ENCODE results near the gene IP6K3.

IP6K3 gene

GRCh38 chr6:33708516-33709204 is 38.0 kb downstream of the IP6K3 start:
- Mint-ChIP-seq H3K9me3 (no peaks in the 10 kb centered on the region), H3K4me3 (no peak overlapping the region), H3K4me1 (peaks cover 46% of the 10 kb centered on the region), H3K27me3 (no peaks in the 10 kb centered on the region), H3K27ac (no peak overlapping the region), H3K36me3 (ENCODE audit: low read depth) (peaks cover 44% of the 10 kb centered on the region)
- no peak for ATAC-seq
- DNase-seq = no peak

DNA sequence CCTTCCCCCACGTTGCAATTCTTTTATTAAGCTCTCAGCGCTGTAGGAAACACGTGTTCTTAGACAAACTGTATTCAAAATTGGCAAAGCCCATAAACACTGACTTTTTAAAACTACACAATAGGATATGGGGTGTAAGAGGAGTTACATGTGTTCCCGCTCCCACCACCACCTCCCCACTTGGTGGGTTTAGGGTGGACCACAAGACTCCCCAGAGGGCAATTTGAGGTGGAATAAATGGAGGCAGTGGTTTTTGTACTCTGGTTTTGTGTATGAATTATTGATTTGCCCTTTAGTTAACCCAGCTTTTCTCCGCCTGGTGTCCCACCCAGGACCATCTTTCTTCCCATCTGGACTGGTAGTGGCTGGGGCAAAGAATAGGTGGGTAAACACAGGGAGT is 38.9 kb downstream of the IP6K3 start:
- ATAC-seq = no peak
- DNase-seq = no peak
- Mint-ChIP-seq H3K4me3 (no peak overlapping the region), H3K27me3 (no peaks in the 10 kb centered on the region), H3K36me3 (ENCODE audit: low read depth) (peaks cover 48% of the 10 kb centered on the region), H3K27ac (no peak overlapping the region), H3K9me3 (no peaks in the 10 kb centered on the region), H3K4me1 (peaks cover 46% of the 10 kb centered on the region)

DNA sequence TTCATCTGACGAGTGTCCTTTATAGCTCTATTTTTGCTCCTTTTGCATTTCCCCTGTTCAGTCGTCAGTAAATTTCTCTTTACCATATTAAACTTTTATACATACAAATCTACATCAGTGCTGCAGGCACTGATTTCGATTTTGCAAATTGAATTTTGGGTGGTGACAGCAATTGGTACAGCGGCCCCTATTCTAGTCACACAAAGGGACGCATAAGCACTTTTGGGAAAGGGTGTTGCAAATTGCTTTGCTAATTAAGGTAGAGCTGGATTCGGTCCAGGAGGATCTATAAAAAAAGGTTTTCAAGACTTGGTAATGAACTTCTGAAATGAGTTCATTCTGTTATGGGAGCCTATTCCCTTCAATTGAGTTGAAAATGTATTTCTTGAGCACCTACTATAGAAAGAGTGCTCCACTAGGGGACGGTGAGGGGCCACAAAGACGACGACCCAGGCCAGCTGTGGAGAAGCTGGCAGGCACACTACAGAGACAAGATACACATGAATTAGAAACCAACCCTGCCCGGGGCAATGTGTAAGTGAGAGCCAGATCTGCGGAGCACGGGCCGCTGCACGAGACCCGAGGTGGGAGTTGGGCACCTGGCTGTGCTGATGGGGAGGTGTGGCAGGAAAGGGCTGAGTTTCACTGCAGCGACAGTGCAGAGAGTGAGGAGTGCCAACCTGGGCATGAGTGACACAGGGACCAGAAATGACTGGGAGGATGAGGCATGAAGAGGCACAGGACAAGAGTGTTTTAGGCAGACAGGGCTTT is 40.6 kb downstream of the IP6K3 start:
- peaks cover 50% of the 10 kb centered on the region for H3K36me3 Mint-ChIP-seq (ENCODE audit: low read depth)
- no peak overlapping the region for H3K4me3 Mint-ChIP-seq
- no peaks in the 10 kb centered on the region for H3K27me3 Mint-ChIP-seq
- H3K27ac Mint-ChIP-seq = no peak overlapping the region
- H3K9me3 Mint-ChIP-seq = no peaks in the 10 kb centered on the region
- ATAC-seq (no peak), DNase-seq (no peak)
- peaks cover 41% of the 10 kb centered on the region for H3K4me1 Mint-ChIP-seq

- DNase-seq (no peak), ATAC-seq (no peak)
- Mint-ChIP-seq H3K27me3 (no peaks in the 10 kb centered on the region), H3K36me3 (ENCODE audit: low read depth) (peaks cover 46% of the 10 kb centered on the region), H3K4me3 (no peak overlapping the region), H3K27ac (no peak overlapping the region), H3K9me3 (no peaks in the 10 kb centered on the region), H3K4me1 (peaks cover 37% of the 10 kb centered on the region)
These were observed 41.3 kb downstream of the IP6K3 start for GRCh38 chr6:33705268-33705885.

DNA sequence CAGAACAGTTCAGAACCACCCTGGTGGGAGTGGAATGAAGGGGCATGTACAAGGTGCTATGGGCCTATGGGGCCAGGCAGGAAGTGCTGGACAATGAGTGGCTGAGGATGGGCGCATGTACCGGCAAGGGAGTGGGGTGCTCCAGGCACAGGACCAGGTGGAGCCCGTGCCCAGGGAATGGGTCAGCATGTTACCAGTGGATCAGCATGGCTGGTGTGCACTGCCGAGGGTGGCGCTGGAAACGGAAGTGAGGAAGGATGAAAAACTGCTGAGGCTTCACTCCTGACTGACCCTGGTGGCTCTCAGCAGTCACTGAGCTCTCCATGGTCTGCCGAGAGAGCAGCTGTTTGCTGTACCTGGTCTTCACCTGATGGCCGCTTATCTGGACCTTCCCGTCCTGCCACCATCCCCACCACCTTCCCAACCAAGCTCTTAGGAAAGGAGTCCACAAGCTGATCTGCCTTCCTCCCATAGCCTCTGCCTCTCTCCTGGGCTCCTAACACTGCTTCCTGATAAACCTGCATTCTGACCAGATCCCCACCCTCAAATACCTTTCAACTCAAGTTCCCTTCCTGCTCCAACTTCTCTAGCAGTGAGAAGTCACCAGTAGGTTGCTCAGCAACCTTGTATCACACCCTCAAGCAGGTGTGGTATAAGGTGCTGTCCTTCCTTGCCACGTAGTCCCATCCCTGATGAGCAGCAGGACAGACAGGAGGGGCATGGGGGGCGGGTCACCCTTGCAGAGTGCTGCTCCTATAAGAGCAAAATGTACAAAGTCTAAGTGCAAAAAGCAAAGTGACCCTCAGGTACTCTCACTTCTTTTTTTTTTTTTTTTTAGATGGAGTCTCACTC is 42.3 kb downstream of the IP6K3 start:
- H3K4me1 Mint-ChIP-seq = peaks cover 33% of the 10 kb centered on the region
- H3K9me3 Mint-ChIP-seq = no peaks in the 10 kb centered on the region
- no peaks in the 10 kb centered on the region for H3K27me3 Mint-ChIP-seq
- H3K36me3 Mint-ChIP-seq (ENCODE audit: low read depth) = peaks cover 41% of the 10 kb centered on the region
- no peak for ATAC-seq
- no peak for DNase-seq
- no peak overlapping the region for H3K4me3 Mint-ChIP-seq
- no peak overlapping the region for H3K27ac Mint-ChIP-seq

DNA sequence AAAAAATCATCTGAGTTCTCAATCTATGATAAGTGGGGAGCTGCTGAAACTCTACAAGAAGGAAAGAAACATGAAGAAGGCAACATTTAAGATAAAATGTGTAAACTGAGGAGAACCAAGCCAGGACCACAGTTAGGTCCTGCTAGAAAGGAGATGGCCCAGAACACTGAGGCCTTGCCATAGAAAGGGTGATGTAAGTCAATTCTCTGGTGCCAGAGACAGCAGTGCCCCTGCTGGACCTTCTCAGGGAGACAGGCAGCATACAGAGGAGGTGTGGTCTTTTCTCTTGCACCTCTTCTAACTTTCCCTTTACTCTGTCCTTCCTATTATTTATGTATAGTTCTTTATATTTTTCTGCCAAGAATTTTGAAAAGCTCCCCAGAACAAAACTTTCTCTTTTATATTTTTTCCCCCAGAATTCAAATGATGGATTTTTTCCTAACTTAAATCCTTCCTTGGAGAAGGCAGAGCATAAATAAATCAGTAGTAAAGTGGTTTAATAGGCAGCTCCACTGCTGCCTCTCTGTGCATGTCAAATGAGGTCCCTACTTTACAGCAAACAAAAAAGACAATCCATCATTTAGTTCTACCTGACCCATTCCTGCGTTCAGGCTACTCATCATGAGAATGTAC is 44.2 kb downstream of the IP6K3 start:
- Mint-ChIP-seq H3K4me1 (peaks cover 25% of the 10 kb centered on the region), H3K27ac (no peak overlapping the region), H3K36me3 (ENCODE audit: low read depth) (peaks cover 32% of the 10 kb centered on the region), H3K27me3 (no peaks in the 10 kb centered on the region), H3K9me3 (no peaks in the 10 kb centered on the region), H3K4me3 (no peak overlapping the region)
- peak; percentile 71 for ATAC-seq
- no peak for DNase-seq

DNA sequence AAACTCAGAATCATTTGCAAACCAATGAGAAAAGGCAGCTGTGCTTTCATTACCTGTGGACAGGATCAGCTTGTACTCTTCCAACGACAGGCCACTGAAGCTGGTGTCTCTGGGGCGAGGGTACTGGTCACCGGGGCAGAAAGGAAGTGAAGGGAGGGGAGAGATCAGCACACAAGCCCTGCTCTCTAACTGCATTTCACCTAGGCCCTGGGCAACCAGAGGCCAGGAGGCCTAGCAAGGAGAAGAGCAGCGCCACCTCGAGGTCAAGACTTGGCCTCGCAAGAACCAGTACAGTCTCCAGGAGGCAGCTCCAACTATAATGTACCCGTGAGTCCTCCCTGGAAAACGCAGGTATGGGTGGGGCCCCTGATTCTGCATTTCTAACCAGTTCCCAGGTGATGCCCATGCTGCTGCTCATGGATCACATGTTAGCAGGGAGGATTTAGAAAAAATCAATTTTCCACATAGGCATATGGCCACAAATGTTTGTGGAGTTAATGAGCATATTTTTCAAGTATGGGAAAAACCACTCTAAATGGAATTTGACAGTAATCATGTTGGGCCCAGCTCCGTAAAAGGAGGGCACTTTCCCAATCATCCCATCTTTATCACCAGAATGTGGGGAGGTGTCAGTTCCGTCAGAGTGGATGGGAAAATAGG is 46.2 kb downstream of the IP6K3 start:
- peak overlapping the region; percentile 36 for H3K27ac Mint-ChIP-seq
- peak; percentile 69 for DNase-seq
- H3K4me3 Mint-ChIP-seq = no peak overlapping the region
- no peaks in the 10 kb centered on the region for H3K9me3 Mint-ChIP-seq
- ATAC-seq = peak; percentile 71
- H3K27me3 Mint-ChIP-seq = no peaks in the 10 kb centered on the region
- H3K36me3 Mint-ChIP-seq (ENCODE audit: low read depth) = peaks cover 40% of the 10 kb centered on the region
- peaks cover 43% of the 10 kb centered on the region for H3K4me1 Mint-ChIP-seq

- H3K4me1 Mint-ChIP-seq = peaks cover 50% of the 10 kb centered on the region
- no peak overlapping the region for H3K4me3 Mint-ChIP-seq
- ATAC-seq (no peak), DNase-seq (no peak)
- H3K9me3 Mint-ChIP-seq = no peaks in the 10 kb centered on the region
- H3K36me3 Mint-ChIP-seq (ENCODE audit: low read depth) = peaks cover 39% of the 10 kb centered on the region
- H3K27me3 Mint-ChIP-seq = no peaks in the 10 kb centered on the region
- peak overlapping the region; percentile 36 for H3K27ac Mint-ChIP-seq
These were observed 47.0 kb downstream of the IP6K3 start for GRCh38 chr6:33699739-33700138.

GRCh38 chr6:33699131-33699530 is 47.6 kb downstream of the IP6K3 start:
- no peak overlapping the region for H3K27ac Mint-ChIP-seq
- no peaks in the 10 kb centered on the region for H3K9me3 Mint-ChIP-seq
- H3K27me3 Mint-ChIP-seq = no peaks in the 10 kb centered on the region
- DNase-seq (no peak), ATAC-seq (no peak)
- peaks cover 38% of the 10 kb centered on the region for H3K36me3 Mint-ChIP-seq (ENCODE audit: low read depth)
- no peak overlapping the region for H3K4me3 Mint-ChIP-seq
- peaks cover 56% of the 10 kb centered on the region for H3K4me1 Mint-ChIP-seq

DNA sequence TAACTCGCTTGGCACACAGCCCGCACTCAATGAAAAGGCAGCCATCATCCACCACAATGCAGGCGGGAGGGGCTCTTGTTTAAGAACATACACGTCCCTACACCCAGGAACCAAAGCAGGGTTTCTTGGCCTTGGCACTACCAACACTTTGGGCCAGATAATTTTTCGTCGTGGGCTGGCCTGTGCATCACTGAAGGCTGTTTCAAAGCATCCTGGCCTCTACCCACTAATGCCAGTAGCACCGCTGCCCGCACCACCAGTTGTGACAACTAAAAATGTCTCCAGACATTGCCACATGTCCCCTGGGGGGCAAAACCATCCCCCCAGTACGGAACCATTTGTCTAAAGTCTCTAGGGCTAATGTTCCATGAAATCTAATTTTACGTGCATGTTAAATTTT is 48.2 kb downstream of the IP6K3 start:
- no peak for ATAC-seq
- no peak for DNase-seq
- Mint-ChIP-seq H3K4me1 (peaks cover 63% of the 10 kb centered on the region), H3K36me3 (ENCODE audit: low read depth) (peaks cover 36% of the 10 kb centered on the region), H3K27ac (peak overlapping the region; percentile 62), H3K27me3 (no peaks in the 10 kb centered on the region), H3K4me3 (no peak overlapping the region), H3K9me3 (no peaks in the 10 kb centered on the region)

DNA sequence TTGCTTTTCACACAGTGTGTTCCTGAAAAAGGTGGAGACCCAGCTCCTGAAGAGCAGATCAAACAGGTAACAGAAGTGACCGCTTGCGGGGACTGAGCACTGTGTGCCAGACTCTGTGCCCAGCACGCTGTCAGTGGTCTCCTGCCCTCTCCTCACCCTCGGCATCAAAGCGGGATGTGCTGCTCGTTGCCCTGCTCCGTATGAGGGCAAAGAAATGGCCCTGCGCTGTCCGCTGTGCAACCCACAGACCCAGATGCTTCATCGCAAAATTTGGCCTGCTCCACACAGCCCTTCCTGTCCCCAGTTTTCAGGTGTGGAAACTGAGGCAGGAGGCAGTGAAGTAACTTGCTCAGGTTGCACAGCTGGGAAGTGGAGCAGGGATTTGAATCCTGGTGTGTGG is 48.9 kb downstream of the IP6K3 start:
- no peak overlapping the region for H3K4me3 Mint-ChIP-seq
- ATAC-seq (no peak), DNase-seq (no peak)
- no peaks in the 10 kb centered on the region for H3K9me3 Mint-ChIP-seq
- H3K27ac Mint-ChIP-seq = peak overlapping the region; percentile 92
- H3K27me3 Mint-ChIP-seq = no peaks in the 10 kb centered on the region
- H3K4me1 Mint-ChIP-seq = peaks cover 69% of the 10 kb centered on the region
- peaks cover 39% of the 10 kb centered on the region for H3K36me3 Mint-ChIP-seq (ENCODE audit: low read depth)

GRCh38 chr6:33696548-33697518 is 49.9 kb downstream of the IP6K3 start:
- Mint-ChIP-seq H3K4me3 (no peak overlapping the region), H3K27ac (peak overlapping the region; percentile 92)
- DNase-seq = no peak

GRCh38 chr6:33696076-33696475 is 50.6 kb downstream of the IP6K3 start:
- H3K36me3 Mint-ChIP-seq (ENCODE audit: low read depth) = peaks cover 48% of the 10 kb centered on the region
- no peak for DNase-seq
- no peaks in the 10 kb centered on the region for H3K9me3 Mint-ChIP-seq
- H3K27ac Mint-ChIP-seq = peak overlapping the region; percentile 92
- ATAC-seq = no peak
- peaks cover 82% of the 10 kb centered on the region for H3K4me1 Mint-ChIP-seq
- no peaks in the 10 kb centered on the region for H3K27me3 Mint-ChIP-seq
- no peak overlapping the region for H3K4me3 Mint-ChIP-seq

More at GRCh38 chr6:33696548-33697518, 49.9 kb downstream of the IP6K3 start:
- Mint-ChIP-seq H3K9me3 (no peaks in the 10 kb centered on the region), H3K36me3 (ENCODE audit: low read depth) (peaks cover 42% of the 10 kb centered on the region), H3K27me3 (no peaks in the 10 kb centered on the region), H3K4me1 (peaks cover 76% of the 10 kb centered on the region)
- no peak for ATAC-seq
